SKM-1 treated with dmso at 0.1 percent for 144 hours (cell line): ENCODE data around the gene ANKS1A.
"Not testable (repeated sequence)": the region's sequence is repeated elsewhere in the genome, so short reads cannot be mapped to it uniquely, and the experiment has no call there.

Experiments
- DNase-seq: peaks from one replicate; lab custom pipeline; 2025; ENCODE audit not compliant: unreplicated experiment; lab: John Stamatoyannopoulos, UW

Gene ANKS1A, protein sequence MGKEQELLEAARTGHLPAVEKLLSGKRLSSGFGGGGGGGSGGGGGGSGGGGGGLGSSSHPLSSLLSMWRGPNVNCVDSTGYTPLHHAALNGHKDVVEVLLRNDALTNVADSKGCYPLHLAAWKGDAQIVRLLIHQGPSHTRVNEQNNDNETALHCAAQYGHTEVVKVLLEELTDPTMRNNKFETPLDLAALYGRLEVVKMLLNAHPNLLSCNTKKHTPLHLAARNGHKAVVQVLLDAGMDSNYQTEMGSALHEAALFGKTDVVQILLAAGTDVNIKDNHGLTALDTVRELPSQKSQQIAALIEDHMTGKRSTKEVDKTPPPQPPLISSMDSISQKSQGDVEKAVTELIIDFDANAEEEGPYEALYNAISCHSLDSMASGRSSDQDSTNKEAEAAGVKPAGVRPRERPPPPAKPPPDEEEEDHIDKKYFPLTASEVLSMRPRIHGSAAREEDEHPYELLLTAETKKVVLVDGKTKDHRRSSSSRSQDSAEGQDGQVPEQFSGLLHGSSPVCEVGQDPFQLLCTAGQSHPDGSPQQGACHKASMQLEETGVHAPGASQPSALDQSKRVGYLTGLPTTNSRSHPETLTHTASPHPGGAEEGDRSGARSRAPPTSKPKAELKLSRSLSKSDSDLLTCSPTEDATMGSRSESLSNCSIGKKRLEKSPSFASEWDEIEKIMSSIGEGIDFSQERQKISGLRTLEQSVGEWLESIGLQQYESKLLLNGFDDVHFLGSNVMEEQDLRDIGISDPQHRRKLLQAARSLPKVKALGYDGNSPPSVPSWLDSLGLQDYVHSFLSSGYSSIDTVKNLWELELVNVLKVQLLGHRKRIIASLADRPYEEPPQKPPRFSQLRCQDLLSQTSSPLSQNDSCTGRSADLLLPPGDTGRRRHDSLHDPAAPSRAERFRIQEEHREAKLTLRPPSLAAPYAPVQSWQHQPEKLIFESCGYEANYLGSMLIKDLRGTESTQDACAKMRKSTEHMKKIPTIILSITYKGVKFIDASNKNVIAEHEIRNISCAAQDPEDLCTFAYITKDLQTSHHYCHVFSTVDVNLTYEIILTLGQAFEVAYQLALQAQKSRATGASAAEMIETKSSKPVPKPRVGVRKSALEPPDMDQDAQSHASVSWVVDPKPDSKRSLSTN

DNA sequence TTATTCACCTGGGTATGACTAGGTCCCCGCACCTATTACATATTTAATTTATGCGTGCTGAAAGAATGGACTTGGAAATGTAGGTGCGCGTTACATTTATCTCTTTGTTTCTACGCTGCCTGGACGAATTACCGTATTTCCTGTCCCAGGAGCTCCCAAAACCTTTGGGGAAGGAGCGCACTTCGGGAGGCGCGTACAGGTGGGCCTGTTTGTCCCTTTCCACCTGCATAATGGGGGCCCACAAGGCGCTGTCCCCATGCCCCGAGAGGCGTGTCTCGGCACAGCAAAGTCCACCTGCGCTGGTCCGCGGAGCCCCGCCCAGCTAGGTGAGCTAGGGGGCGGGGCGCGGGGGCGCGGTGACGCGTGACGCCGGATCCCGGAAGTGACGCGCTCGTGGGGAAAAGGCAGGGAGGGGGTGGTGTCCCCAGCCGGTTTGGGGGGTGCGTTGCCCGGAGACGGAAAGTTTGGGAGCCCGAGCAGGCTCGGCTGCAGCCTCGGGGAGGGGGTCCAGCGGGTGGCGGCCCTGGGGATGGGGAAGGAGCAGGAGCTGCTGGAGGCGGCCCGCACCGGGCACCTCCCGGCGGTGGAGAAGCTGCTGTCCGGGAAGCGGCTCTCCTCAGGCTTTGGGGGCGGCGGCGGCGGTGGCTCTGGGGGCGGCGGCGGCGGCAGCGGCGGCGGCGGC lies at the start of gene ANKS1A:
ANKS1A (plus strand) TSS at position 382 of the 682 bp plus-strand sequence; CDS start at position 530, 148 bp downstream.
- peak; percentile 39 for DNase-seq

GRCh38 chr6:34839666-34840352 lies 49.2 kb upstream of the ANKS1A start:
- no peak for DNase-seq

GRCh38 chr6:34849066-34849465 lies 40.0 kb upstream of the ANKS1A start:
- DNase-seq: not testable (repeated sequence)

DNA sequence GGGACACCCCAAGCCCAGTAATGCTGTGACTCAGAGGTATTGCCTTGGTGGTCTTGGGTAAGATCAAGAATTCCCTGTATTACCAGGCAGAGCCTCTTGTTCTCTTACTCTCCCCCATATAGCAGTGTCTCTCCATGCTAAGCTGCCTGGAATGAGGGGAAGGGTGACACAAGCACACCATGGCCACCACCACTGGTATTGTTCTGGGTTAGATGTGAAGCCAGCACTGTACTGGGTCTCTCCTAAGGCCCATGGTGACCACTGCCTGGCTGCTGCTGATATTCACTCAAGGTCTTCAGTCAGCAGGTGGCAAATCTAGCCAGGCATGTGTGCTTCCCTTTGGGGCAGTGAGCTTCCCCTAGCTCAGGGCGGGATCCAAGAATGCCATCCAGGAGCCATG lies 37.7 kb upstream of the ANKS1A start:
- no peak for DNase-seq

DNA sequence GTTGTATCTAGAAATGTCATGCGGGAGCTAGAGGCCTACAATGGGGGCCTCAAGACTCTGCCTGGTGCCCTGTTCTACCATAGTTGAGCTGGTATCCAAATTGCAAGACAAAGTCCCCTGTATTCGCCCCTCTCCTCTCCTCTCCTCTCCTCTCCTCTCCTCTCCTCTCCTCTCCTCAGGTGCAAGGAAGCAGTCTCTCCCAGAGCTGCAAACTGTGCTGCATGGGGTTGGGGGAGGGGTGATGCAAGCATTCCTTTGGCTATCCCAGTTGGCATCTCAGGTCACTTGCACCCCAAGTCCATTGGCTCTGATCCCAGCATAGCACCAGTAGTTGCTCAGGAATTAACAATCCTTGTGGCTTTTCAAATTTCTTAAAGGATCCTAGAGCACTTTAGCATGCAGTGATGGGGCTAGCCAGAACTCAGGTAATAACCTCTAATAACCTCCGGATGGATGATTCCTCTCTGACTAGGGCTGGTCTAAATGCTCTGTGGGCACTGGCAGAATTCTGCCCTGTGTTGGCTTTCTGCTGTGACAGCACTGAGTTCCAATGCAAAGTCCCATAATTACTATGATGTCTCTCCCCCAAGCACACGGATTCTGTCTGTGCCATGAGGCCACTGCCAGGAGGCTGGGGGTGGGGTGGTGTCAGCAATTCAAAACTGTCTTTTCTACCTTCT lies 36.5 kb upstream of the ANKS1A start:
- DNase-seq: no peak

DNA sequence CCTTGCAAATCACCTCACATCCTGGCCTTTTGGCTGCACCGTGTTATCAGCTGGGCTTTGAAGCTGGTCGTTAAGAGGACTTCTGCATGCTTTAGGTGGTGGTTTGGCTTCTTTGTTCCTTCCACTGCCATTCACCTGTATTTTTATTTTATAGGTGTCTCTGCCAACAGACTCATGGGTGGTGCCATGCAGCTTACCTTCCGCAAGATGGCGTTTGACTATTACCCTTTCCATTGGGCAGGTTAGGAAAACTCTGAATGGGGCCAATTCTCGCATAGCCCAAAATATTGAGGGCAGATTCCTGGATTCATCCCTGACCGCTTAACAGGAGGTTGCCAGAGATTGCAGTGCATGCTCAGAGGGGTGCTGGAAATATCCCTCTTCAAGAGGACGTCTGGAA lies 33.6 kb upstream of the ANKS1A start:
- DNase-seq: no peak

- DNase-seq: no peak
These were observed 30.4 kb upstream of the ANKS1A start for GRCh38 chr6:34858681-34859080.

GRCh38 chr6:34859951-34860350 lies 29.1 kb upstream of the ANKS1A start:
- no peak for DNase-seq

DNA sequence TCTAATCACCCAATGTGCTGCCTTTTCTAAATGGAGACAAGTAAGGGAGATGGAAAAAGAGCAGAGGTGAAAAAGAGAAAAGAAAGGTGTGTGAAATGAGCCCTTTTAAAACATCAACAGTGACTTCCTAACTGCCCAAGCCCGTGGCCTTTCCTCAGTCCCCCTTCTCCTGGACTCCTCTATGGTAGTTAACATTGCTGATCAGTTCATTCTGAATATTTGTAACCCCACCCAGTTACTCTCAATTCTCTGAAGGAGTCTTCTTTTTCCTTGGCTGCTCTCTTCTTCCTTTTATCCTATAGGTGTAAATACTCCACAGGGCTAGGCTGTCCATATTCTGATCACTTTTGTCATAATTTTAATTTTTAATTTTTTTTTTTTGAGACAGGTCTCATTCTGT lies 28.3 kb upstream of the ANKS1A start:
- DNase-seq: no peak

DNA sequence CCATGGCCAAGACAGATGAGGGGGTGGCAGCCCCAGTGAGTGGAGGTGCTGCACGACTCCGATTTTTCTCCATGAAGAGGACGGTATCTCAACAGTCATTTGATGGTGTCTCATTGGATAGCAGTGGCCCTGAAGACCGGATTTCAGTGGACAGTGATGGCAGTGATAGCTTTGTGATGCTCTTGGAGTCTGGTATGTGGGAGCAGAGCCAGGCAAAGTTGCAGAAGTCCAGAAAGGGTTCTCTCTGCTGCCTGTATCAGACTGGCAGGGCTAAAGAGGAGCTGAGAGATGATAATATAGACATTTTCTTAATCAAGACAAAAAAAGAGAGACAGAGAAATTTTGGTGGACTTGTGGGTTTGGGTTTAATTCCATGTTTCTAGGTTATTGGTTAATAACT lies 25.0 kb upstream of the ANKS1A start:
- no peak for DNase-seq

GRCh38 chr6:34865107-34865506 lies 23.9 kb upstream of the ANKS1A start:
- no peak for DNase-seq

GRCh38 chr6:34866509-34866908 lies 22.5 kb upstream of the ANKS1A start:
- DNase-seq: no peak

- DNase-seq: no peak
These were observed 21.6 kb upstream of the ANKS1A start for GRCh38 chr6:34867484-34867883.

DNA sequence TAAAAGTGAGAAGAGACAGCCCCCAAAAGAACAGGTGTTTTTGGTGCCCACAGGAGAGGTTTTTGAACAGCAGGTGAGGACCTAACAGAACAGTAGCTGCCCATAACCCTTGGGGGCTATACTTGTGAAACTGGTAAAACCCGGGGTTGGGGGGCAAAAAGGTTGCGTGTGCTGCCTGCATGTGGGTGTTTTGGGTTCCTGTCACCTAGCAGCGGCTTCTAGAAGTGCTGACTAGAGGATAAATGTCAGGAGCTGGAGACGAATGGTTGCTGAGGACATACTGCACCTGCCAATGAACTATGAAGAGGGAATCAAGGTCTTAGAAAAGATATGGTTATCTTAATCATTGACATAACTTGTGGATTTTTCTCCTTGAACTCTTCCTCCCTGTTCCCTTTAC lies 17.2 kb upstream of the ANKS1A start:
- DNase-seq: no peak

- DNase-seq: no peak
These were observed 16.7 kb upstream of the ANKS1A start for GRCh38 chr6:34872332-34872731.

- DNase-seq: no peak
These were observed 13.5 kb upstream of the ANKS1A start for GRCh38 chr6:34875292-34876213.

- no peak for DNase-seq
These were observed 12.6 kb upstream of the ANKS1A start for GRCh38 chr6:34876472-34876871.

GRCh38 chr6:34877259-34877658 lies 11.8 kb upstream of the ANKS1A start:
- no peak for DNase-seq
